Measurements from ENCODE around the gene THSD7B.
"Not testable (repeated sequence)": the region's sequence is repeated elsewhere in the genome, so short reads cannot be mapped to it uniquely, and the experiment has no call there.

THSD7B gene

DNA sequence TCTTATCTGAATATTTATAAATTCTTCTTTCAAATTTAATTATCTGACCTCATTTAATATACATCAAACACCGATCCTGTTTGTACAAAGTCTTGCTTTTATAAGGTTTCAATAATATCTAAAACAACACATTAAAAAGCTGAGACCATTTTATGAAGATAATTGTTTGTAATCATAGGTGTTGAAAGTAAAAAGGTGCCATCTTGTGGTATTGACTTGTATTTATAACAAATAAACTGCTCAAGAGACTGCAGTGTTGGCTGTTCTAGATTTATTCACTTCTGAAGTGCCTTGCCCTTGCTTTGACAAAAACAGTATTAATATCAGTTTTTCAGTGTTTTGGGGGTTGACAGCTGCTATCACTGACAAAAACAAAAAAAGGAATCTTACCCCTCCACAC is 912.1 kb downstream of the THSD7B start:
- DNase-seq (ENCODE audit: low spot score), result peak; percentile 9

DNA sequence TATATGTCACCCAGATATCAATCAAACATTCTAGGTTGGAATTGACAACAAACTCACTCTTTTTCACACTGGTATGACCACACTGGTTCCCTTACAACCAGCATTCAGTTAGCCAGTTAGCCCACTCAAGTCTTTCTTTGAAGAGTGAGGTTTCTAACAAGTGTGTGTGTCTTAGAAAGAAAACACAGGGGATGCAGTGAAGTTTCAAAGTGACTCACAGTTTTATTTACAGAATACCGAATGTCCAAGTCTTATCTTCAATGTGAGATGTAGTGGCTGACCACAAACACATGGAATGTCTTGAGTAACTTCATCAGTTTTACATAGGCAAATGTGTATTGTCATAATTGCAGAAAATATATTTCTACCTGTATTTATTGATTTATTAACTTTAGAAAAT is 924.2 kb downstream of the THSD7B start:
- DNase-seq (ENCODE audit: low spot score), result no peak

DNA sequence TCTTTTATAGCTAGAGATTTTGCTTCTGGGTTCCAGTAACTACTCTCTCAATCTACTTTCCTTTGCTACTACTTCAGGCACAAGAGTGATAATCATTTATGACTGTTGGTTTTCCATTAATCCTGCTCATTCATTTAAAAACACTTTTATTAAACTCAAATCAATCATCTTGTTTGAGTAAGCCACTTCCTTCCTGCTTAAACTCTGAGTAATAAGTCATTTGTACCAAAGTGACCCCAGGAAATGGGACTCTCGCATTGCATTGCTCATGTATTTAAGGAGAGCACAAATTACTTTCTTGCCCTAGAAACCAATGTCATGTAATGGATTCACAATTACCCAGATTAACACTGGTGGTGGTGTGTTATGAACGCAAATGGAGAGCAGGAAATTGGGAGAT is 928.2 kb downstream of the THSD7B start:
- no peak for DNase-seq (ENCODE audit: low spot score)

DNA sequence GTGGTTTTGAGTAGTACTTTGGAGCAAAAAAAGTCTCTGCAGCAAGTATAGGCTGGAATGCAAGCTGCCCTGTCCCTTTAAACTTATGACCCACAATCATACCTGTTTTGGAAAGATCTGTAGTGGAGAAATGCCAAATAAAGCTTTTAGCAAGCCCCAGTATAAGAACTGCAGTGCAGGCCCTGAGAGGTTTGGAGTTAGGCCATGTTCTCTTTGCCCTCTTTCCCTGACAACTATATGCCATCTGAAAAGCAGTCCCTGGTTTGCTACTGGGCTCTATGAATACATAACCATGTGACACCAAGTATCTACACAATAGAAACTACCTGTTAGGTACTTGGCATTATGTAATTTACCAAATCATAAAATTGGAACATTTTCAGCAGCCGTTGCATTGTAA is 931.6 kb downstream of the THSD7B start:
- DNase-seq (ENCODE audit: low spot score), result no peak

DNA sequence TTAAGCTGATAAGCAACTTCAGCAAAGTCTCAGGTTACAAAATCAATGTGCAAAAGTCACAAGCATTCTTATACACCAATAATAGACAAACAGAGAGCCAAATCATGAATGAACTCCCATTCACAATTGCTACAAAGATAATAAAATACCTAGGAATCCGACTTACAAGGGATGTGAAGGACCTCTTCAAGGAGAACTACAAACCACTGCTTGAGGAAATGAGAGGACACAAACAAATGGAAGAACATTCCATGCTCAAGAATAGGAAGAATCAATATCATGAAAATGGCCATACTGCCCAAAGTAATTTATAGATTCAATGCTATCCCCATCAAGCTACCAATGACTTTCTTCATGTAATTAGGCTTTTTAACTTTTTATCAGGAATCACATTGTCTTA is 934.9 kb downstream of the THSD7B start:
- not testable (repeated sequence) for DNase-seq (ENCODE audit: low spot score)

DNA sequence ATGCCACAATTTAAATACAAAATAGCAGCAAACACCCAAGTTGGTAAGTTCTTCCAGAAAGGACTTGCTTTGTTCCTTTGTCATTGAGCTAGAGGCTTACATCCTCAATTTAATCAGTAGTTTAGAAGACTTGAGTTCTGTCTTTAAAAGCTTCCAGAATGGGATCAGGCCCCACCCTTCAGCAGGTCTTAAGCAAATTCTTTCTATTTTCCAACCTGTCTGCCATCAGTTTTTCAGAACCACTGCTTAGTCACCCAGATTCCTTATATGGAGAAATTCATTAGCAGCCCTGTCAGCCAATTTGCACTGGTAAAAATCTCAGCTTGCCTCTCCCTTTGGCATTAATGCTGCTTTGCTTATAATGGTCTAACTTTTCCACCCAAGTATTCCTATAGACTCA is 935.3 kb downstream of the THSD7B start:
- DNase-seq (ENCODE audit: low spot score), result no peak

DNA sequence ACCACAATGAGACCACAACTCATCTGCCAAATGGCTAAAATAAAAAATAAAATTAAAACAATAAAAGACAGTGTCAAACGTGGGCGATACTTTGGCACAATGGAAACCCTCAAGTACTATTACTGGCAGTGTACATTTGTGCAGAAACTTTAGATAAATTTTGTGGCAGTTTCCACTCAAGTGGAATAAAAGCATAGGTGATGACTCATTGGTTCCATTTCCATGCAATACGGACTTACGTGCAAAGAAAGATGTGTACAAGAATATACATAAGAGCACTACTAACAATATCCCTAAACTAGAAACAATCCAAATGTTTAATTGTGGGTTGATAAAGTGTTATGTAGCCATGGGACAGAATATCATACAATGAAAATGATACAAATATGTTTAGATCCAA is 940.0 kb downstream of the THSD7B start:
- no peak for DNase-seq (ENCODE audit: low spot score)

DNA sequence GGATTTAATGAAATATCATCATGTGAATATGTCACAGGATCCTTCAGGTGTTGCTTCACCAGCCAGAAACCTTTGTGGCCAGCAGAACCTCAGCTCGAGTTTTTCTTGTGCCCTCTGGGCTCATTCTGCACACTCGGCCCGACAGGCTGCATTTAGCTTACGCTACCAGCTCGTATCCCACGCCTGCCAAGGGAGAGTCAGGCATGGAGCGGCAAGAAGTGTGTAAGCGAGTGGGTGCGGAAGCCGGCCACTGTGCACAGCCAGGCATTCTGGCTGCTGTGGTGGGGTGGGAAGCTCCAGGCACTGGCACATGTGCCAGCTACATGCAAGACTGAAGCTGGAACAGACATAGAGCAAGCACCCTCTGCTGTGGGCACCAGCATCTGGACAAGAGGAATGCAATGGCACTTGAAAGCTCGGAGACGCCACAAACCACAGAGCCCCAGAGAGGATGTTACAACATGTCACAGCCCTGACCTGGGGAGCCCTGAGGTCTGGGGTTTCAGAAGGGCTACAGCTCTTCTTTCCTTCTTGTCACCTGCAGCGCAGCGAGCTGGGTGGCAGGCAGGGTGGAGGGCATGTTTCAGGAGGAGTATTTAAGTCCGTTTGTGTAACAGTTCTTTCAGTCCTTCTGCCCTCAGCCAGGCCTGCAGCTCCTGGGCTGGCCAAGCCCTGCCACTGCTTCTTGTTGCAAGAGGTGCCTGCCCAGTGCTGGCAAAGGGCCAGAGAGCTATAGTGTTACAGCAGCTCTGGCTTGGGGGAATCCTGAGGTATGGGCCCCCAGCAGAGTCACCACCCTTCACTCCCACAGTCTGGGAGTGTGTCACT is 941.7 kb downstream of the THSD7B start:
- DNase-seq (ENCODE audit: low spot score), result no peak

DNA sequence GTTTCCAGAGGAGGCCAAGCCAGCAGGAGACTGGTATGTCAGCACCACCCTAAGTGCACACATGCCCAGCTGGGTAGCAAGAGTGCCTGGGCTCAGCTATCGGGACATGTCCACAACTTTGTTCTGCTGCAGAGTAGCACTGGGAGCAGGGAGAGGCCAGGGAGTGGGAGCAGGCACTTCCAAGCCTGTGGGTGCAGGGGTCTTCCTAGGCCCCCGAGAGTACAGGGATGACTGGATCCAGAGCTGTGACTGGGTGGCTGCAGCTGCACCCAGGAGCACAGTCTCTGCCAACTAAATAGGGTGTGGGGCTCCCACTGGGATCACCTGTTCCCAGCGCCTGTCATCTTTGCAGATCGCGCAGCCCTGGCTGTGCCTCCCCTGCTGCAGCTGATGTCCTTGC is 943.0 kb downstream of the THSD7B start:
- DNase-seq (ENCODE audit: low spot score), result no peak

DNA sequence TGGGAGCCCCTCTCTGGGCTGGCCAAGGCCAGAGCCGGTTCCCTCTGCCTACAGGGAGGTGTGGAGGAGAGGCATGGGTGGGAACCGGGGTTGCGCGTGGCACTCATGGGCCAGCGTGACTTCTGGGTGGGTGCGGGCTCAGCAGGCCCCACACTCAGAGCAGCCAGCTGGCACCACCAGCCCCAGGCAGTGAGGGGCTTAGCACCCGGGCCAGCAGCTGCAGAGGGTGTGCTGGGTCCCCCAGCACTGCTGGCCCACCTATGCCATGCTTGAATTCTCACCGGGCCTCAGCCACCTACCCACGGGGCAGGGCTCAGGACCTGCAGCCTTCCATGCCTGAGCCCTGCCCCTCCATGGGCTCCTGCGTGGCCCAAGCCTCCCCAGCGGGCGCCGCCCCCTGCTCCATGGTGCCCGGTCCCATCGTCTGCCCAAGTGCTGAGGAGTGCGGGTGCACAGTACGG is 950.4 kb downstream of the THSD7B start:
- no peak for DNase-seq (ENCODE audit: low spot score)

DNA sequence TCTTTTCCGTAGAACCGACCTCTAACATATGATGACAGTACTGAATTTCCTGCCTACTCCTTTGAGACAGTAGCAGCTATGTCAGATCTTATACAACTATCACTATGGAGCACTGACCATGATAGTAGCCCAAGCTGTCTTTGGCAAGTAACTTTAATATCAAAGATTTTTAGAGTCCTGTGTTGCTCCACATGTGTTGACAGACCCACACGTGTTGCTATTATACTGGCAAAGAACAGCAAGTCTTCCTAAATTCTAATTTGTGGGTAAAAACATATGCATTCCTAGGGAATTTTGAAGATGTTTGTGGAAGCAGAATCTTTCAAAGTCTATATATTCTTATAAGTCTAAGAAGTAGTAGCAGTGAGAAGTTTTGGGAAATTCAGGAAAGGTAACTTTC is 953.4 kb downstream of the THSD7B start:
- no peak for DNase-seq (ENCODE audit: low spot score)

DNA sequence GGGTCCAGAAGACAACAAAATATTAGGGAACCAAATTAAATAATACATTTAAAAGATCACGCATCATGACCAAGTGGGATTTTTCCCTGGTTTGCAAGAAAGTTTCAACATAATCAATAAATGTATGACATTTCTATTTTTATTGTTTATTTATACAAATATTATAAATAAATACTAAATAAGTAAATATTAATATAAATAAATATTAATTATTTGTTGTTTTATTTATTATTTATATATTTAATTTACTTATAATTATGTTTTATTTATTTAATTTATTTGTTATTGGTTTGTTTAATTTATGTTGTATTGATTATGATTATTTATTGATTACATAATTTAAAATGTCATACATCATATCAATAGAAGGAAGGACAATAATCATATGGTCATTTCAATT is 956.4 kb downstream of the THSD7B start:
- no peak for DNase-seq (ENCODE audit: low spot score)

DNA sequence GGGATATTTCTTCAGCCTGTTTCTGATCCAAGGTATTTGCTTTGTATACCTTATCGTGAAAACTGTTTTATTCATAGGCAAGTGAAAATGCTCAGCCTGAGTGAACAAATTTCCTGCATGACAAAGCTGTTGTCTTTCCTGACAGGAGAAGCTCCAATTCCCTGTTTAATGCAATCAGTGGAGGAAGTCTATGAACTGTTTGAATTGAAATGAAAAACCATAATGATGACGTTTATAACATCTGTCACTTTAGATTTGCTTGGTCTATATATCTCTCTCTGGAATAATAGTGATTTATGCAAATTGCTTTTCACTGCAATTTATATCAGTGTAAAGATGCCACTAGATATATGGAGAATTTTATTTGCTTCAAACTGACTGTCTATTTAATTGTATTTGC is 959.6 kb downstream of the THSD7B start:
- no peak for DNase-seq (ENCODE audit: low spot score)

All from GM03348 (cell line).